ENCODE data around the gene RIOX2.

DNA sequence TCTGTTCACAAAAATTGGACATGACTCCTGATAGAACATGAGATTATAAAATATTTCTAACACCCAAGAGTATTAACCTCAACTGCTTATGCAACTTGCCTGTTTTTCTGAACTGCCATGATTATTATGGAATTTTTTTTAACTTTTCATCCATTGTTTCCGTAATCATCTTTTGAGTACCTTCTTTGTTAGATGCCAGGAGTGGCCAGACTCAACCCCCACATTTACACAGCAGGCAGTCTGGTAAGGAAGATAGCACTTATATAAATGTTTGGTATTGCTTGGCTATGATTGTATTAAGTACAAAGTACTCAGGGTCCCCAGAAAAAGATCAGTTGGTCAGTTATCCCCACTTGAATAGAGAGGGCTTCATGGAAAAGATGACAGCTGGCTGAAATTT lies 76.1 kb downstream of the RIOX2 start:
- TF ChIP-seq, protein P1, sequence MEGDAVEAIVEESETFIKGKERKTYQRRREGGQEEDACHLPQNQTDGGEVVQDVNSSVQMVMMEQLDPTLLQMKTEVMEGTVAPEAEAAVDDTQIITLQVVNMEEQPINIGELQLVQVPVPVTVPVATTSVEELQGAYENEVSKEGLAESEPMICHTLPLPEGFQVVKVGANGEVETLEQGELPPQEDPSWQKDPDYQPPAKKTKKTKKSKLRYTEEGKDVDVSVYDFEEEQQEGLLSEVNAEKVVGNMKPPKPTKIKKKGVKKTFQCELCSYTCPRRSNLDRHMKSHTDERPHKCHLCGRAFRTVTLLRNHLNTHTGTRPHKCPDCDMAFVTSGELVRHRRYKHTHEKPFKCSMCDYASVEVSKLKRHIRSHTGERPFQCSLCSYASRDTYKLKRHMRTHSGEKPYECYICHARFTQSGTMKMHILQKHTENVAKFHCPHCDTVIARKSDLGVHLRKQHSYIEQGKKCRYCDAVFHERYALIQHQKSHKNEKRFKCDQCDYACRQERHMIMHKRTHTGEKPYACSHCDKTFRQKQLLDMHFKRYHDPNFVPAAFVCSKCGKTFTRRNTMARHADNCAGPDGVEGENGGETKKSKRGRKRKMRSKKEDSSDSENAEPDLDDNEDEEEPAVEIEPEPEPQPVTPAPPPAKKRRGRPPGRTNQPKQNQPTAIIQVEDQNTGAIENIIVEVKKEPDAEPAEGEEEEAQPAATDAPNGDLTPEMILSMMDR (IDR thresholded peaks at IDR 0.05), result no peak
- TF ChIP-seq POLR2A (IDR thresholded peaks at IDR 0.05) (no peak), POLR2AphosphoS5 (IDR thresholded peaks at IDR 0.05) (no peak)

Measured in gastroesophageal sphincter (tissue), 3 donors.